Esophagus muscularis mucosa (tissue), 4 donors: ENCODE data around the gene ATP2B2. TPM values are rescaled to one million over a fixed set of nuclear protein-coding genes. Genes with fewer than 3 reads are reported as not detected.

ENCODE experiments used
- DNase-seq: peaks from one replicate; pipeline ENCODE4 v3.0.0-alpha.2; 2017; ENCODE audit errors: extremely low spot score
- H3K27ac ChIP-seq, 4 donors: fragments of 200-600 bp; sonication (generic); replicated peaks in 1 of 4; 1 replicate in 3 of 4; 2 replicates in 1 of 4; pipeline ENCODE4 v1.5.1; 2016 to 2019; ENCODE audit warnings: mild to moderate bottlenecking in 1 of 4
- H3K27me3 ChIP-seq, 4 donors: fragments of 200-600 bp; sonication (generic); one replicate each; pipeline versions ENCODE4 v1.5.1 to v1.6.0; 2016 to 2019
- H3K36me3 ChIP-seq, 4 donors: fragments of 200-600 bp; sonication (generic); one replicate each; pipeline ENCODE4 v1.5.1; 2016 to 2019
- H3K4me1 ChIP-seq, 4 donors: fragments of 200-600 bp; sonication (generic); one replicate each; pipeline ENCODE4 v1.5.1; 2016 to 2019
- H3K4me3 ChIP-seq, 4 donors: fragments of 200-600 bp; sonication (generic); 1 replicate in 2 of 4; 2 replicates in 2 of 4; pipeline ENCODE4 v1.5.1; 2016 to 2019; ENCODE audit warnings: mild to moderate bottlenecking in 4 of 4, moderate library complexity in 1 of 4
- H3K9me3 ChIP-seq, 4 donors: fragments of 200-600 bp; sonication (generic); 1 replicate in 3 of 4; 2 replicates in 1 of 4; pipeline ENCODE4 v1.5.1; 2016 to 2019
- CTCF ChIP-seq, 3 experiments: fragments of 200-600 bp in 2 of 3; fragments of 450-650 bp in 1 of 3; sonication (generic) in 2 of 3; IDR thresholded peaks; one replicate each; pipeline ENCODE4 v1.5.1; 2017 to 2019; ENCODE audit warnings: antibody characterized with exemption in 3 of 3, mild to moderate bottlenecking in 2 of 3, moderate library complexity in 1 of 3
- EP300 ChIP-seq: sonication (generic); formaldehyde crosslinking; IDR thresholded peaks from one replicate; pipeline ENCODE4 v1.6.1; 2017; ENCODE audit warnings: antibody characterized with exemption
- POLR2A ChIP-seq: fragments of 450-650 bp; IDR thresholded peaks from one replicate; pipeline ENCODE4 v1.6.1; 2017; ENCODE audit warnings: antibody characterized with exemption, moderate library complexity, mild to moderate bottlenecking, low read depth
- POLR2AphosphoS5 ChIP-seq, 2 donors: sonication (generic); formaldehyde crosslinking; IDR thresholded peaks; one replicate each; pipeline ENCODE4 v1.6.1; 2017; ENCODE audit warnings: antibody characterized with exemption in 2 of 2
- WGBS: methylation state at CpG from one replicate; pipeline ENCODE4 v1.1.5; 2018; 5-methylcytosine and 5-hydroxymethylcytosine counted together
- intact Hi-C: fragments of 100-400 bp; cut with DNase I; formaldehyde crosslinking; loops from one replicate; pipeline ENCODE4 v1.15.1; 2023
- total RNA-seq, 4 donors: library from RNA; depleted of rRNA; stranded (reverse); fragments of >200 nt; gene quantifications; one replicate each; pipeline versions ENCODE4 v1.1.0 to v1.2.1, GENCODE V29; 2016

Gene ATP2B2
- total RNA-seq, 4 donors from 2014 or later, result under 0.01 to 0.75 (median 0.39) TPM

GRCh38 chr3:10321630-10322351 is 183.6 kb downstream of the ATP2B2 start:
- no peak for DNase-seq
- TF ChIP-seq POLR2A, result no peak
- no peak for TF ChIP-seq EP300
- no peak for TF ChIP-seq CTCF (IDR thresholded peaks at IDR 0.05)
- TF ChIP-seq POLR2AphosphoS5 (IDR thresholded peaks at IDR 0.05), result no peak
- H3K9me3 ChIP-seq, result no peaks in the 10 kb centered on the region
- peak overlapping the region; percentile 80 to 95 (median 83) for H3K4me3 ChIP-seq
- 93% methylated on average over 8 of the region's 8 CpGs for WGBS
- intact Hi-C loops, result no loop called here
- H3K36me3 ChIP-seq, result peaks cover 9 to 20% (median 18%) of the 10 kb centered on the region in 4 donors
- peaks cover 15 to 42% (median 32%) of the 10 kb centered on the region in 4 donors for H3K4me1 ChIP-seq
- H3K27me3 ChIP-seq, result peaks cover 0 to 7% (median 0%) of the 10 kb centered on the region in 4 donors
- H3K27ac ChIP-seq, result peak overlapping the region; percentile 79 to 88 (median 82)

GRCh38 chr3:10320320-10320677 is 185.1 kb downstream of the ATP2B2 start:
- Histone ChIP-seq H3K27me3 (no peaks in the 10 kb centered on the region), H3K9me3 (no peaks in the 10 kb centered on the region), H3K27ac (peak overlapping the region; percentile 79 to 88 (median 82)), H3K4me3 (peak overlapping the region; percentile 80 to 95 (median 83)), H3K4me1 (peaks cover 15 to 42% (median 32%) of the 10 kb centered on the region in 4 donors), H3K36me3 (peaks cover 17 to 35% (median 31%) of the 10 kb centered on the region in 4 donors)
- no peak for TF ChIP-seq POLR2AphosphoS5 (IDR thresholded peaks at IDR 0.05)
- no peak for TF ChIP-seq CTCF (IDR thresholded peaks at IDR 0.05)
- TF ChIP-seq EP300, result no peak
- no peak for TF ChIP-seq POLR2A
- 0% methylated on average over 4 of the region's 9 CpGs for WGBS
- DNase-seq, result no peak
- intact Hi-C loops, result no loop called here

GRCh38 chr3:10319804-10320203 is 185.6 kb downstream of the ATP2B2 start:
- H3K9me3 ChIP-seq, result no peaks in the 10 kb centered on the region
- WGBS, result 5% methylated on average over 3 of the region's 3 CpGs
- intact Hi-C loops, result no loop called here
- H3K4me1 ChIP-seq, result peaks cover 15 to 42% (median 32%) of the 10 kb centered on the region in 4 donors
- peaks cover 22 to 39% (median 36%) of the 10 kb centered on the region in 4 donors for H3K36me3 ChIP-seq
- no peaks in the 10 kb centered on the region for H3K27me3 ChIP-seq
- TF ChIP-seq POLR2A (no peak), POLR2AphosphoS5 (IDR thresholded peaks at IDR 0.05) (no peak), CTCF (IDR thresholded peaks at IDR 0.05) (no peak), EP300 (no peak)
- peak overlapping the region; percentile 80 to 95 (median 83) for H3K4me3 ChIP-seq
- H3K27ac ChIP-seq, result no peak overlapping the region
- DNase-seq, result no peak

GRCh38 chr3:10319251-10319650 is 186.1 kb downstream of the ATP2B2 start:
- 71% methylated on average over 6 of the region's 6 CpGs for WGBS
- Histone ChIP-seq H3K4me1 (peaks cover 15 to 42% (median 32%) of the 10 kb centered on the region in 4 donors), H3K36me3 (peaks cover 23 to 45% (median 42%) of the 10 kb centered on the region in 4 donors), H3K27me3 (no peaks in the 10 kb centered on the region), H3K27ac (no peak overlapping the region), H3K4me3 (peak overlapping the region in 2 of 4 donors; percentile 26 to 95), H3K9me3 (no peaks in the 10 kb centered on the region)
- TF ChIP-seq POLR2AphosphoS5 (IDR thresholded peaks at IDR 0.05) (no peak), CTCF (IDR thresholded peaks at IDR 0.05) (no peak)
- DNase-seq, result no peak
- intact Hi-C loops, result no loop called here
